BE2C (cell line): ENCODE measurements around the gene PAX5.

Experiments used
- DNase-seq: peaks from one replicate; pipeline ENCODE4 v3.0.0-alpha.2; 2020
- H3K27me3 ChIP-seq: fragments of 250-450 bp; sonication (Bioruptor Pico); 2 replicates; pipeline ENCODE4 v1.5.1; 2020; ENCODE audit warnings: mild to moderate bottlenecking
- H3K36me3 ChIP-seq: fragments of 250-450 bp; sonication (Bioruptor Pico); 2 replicates; pipeline ENCODE4 v1.5.1; 2020; ENCODE audit warnings: mild to moderate bottlenecking
- H3K4me1 ChIP-seq: fragments of 250-450 bp; sonication (Bioruptor Pico); 2 replicates; pipeline ENCODE4 v1.5.1; 2020
- H3K4me3 ChIP-seq: 2 replicates; pipeline ENCODE4 v1.5.1; 2011; ENCODE audit warnings: low read depth, low read length
- H3K9me3 ChIP-seq: fragments of 250-450 bp; sonication (Bioruptor Pico); 2 replicates; pipeline ENCODE4 v1.5.1; 2020
- TF ChIP-seq, protein P1 (sequence below): IDR thresholded peaks from 2 replicates; pipeline ENCODE4 v1.5.1; 2012; ENCODE audit warnings: mild to moderate bottlenecking, low read depth, low read length

PAX5 gene

DNA sequence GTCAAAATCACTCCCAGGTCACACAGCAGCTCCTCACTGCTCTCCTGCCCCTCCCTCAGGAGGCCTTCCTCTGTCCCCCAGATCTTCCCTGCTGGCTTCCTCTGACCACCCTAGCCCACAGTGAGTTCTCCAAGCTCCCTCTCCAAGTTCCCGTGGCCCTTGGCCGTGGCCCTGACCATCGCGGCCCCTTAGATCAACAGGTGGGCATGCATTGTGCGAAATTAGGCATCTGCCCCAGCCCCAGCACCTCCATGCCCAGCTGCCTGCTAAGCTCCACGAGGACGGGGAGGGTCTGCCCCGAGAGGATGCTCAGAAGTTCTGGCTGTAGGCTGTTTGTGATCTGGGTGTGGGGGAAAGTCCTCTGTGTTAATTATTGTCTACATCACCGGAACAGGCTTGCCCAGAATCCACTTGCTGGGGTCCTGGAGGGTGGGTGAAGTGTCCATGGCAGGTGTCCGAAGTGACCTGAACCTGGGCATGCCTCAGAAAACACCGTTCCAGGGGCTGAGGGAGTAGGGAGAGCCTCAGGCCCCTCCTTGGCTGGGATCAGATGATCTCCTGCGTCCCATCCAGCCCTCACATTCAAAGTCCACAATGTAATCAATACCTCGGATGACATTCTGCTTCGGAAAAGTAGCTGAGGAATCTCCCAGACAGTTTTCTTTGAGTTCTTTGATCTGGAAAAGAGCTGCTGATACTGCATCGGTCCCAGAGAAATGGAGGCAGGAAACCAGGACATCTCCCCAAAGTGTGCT, 194.8 kb downstream of the PAX5 start:
- Histone ChIP-seq H3K27me3 (no peaks in the 10 kb centered on the region), H3K4me1 (no peaks in the 10 kb centered on the region), H3K4me3 (no peak overlapping the region), H3K36me3 (peaks cover 26% of the 10 kb centered on the region), H3K9me3 (no peaks in the 10 kb centered on the region)
- no peak for DNase-seq
- TF ChIP-seq, protein P1, sequence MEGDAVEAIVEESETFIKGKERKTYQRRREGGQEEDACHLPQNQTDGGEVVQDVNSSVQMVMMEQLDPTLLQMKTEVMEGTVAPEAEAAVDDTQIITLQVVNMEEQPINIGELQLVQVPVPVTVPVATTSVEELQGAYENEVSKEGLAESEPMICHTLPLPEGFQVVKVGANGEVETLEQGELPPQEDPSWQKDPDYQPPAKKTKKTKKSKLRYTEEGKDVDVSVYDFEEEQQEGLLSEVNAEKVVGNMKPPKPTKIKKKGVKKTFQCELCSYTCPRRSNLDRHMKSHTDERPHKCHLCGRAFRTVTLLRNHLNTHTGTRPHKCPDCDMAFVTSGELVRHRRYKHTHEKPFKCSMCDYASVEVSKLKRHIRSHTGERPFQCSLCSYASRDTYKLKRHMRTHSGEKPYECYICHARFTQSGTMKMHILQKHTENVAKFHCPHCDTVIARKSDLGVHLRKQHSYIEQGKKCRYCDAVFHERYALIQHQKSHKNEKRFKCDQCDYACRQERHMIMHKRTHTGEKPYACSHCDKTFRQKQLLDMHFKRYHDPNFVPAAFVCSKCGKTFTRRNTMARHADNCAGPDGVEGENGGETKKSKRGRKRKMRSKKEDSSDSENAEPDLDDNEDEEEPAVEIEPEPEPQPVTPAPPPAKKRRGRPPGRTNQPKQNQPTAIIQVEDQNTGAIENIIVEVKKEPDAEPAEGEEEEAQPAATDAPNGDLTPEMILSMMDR = no peak

DNA sequence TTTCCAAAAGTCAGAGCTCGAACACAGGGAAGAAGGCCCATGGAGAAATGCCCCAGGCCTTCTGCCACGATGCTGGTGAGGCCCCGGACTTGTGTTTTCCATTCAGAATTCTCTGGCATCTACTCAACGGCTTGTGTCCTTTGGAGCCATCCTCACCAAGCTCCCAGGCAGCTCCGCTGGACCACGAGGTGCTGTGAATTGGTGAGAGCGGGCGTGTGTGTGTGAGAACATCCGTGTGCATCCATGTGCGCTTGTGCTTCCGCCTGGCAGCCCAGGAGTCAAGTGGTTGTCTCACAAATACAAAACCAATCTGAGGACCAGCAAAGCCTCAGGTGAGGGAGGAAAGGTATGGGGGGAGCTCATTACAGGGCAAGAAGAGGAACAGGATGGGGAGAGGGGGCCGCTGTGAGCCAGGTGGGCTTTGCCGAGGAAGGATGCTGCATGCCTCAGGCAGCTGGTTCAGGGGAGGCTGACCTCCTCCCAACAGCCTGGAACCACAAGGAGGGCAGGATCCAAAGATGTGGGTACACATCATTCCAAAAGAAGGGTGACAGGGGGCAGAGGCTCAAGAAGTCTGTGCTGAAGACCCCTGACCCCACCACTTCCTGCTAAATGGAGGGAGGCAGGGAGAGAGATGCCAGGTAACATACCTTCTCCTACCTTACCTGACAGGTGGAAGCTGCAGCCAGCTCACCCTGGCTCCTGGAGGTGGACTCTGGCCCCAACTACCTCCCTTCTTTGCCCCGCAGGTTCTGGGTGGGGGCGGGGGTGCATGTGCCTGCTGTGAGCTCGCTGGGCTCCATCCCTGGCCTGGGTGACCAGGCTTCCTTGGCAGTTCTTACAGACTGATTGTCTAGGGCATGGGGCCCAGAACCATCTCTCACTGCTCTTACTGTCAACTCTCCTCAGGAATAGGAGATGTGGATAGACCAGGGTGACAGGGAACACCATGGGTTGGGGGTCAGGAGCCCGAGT, 196.3 kb downstream of the PAX5 start:
- H3K9me3 ChIP-seq = no peaks in the 10 kb centered on the region
- no peaks in the 10 kb centered on the region for H3K27me3 ChIP-seq

DNA sequence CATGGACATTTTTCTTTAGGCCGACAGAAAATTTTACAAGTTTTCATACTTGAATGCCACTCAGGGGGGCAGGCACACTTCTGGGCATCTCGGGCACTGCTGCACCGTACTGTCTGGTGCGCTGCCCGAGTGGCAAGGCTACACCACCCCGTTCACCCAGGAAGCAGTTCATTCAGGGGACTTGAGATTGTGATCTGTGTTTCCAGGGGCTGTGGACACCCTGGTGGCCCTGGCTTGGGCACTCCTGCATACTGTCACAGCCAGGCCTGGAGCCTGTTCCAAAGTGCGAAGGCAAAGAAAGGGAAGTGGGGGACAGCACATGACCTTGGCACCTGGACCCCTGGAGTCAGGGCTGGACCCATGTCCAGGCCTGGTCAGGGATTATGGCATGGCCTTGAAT, 197.6 kb downstream of the PAX5 start:
- TF ChIP-seq, protein P1 = no peak
- Histone ChIP-seq H3K36me3 (peaks cover 26% of the 10 kb centered on the region), H3K9me3 (no peaks in the 10 kb centered on the region), H3K4me1 (no peaks in the 10 kb centered on the region), H3K27me3 (no peaks in the 10 kb centered on the region), H3K4me3 (no peak overlapping the region)
- DNase-seq = no peak

More for the DNA sequence above, 196.3 kb downstream of the PAX5 start:
- H3K4me3 ChIP-seq = no peak overlapping the region
- H3K36me3 ChIP-seq = peaks cover 26% of the 10 kb centered on the region
- H3K4me1 ChIP-seq = no peaks in the 10 kb centered on the region
- TF ChIP-seq, protein P1 = no peak
- no peak for DNase-seq

DNA sequence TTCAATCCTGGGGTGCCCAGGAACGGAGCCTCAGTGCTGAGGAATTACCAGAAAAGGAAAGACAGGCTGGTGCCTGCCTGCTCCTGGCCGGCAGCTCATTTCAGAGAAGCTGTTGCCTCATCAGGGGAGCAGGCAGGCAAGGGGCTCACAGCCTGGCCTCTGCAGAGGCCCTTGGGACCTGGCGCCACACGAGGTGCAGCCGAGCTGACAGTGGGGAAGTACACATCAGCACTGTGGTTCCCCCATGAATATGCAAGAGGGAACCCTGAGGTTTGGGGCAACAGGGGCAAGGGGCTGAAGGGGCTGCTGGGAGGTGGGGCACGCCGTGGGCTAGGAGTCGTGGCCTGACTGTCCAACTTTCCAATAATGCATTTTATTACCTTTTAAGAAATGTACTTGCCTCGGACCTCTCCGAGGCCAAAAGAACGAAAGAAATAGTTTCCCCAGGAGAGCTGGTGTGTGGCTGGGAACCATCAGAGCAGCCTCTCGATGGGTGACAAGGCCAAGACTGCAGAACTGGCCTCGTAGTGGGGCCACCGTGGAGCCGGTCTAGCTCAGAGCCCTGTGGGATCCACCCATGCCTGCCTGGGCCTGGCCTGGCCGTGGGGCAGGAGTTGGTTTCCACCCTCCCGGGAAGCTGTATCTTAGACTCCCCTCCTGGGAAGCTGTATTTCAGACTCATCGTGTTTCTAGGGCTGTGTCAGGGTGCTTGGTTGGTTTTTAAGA, 198.6 kb downstream of the PAX5 start:
- DNase-seq = no peak

DNA sequence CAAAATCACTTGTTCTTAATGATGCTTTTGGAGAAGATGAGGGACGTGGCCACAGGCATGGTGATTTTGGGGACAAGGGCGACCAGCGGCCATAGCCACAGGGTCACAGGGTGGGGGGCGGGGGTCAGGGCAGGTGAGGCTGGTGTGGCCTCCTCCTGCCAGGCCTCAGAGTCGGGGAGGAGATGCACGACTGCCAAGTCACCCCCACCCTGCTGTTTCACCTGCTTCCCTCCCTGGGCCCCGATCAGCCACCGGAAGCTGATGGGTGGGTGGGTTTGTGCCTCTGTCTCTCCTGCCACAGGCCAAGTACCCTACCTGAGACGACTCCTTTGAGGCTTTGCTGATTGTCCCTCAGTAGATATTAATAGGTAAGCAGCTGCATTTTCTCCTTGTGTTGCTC, 199.3 kb downstream of the PAX5 start:
- Histone ChIP-seq H3K36me3 (peaks cover 23% of the 10 kb centered on the region), H3K27me3 (no peaks in the 10 kb centered on the region), H3K4me3 (no peak overlapping the region), H3K4me1 (no peaks in the 10 kb centered on the region), H3K9me3 (no peaks in the 10 kb centered on the region)
- no peak for DNase-seq
- TF ChIP-seq, protein P1 = no peak

More for the DNA sequence above, 198.6 kb downstream of the PAX5 start:
- no peak overlapping the region for H3K4me3 ChIP-seq
- no peaks in the 10 kb centered on the region for H3K4me1 ChIP-seq
- H3K9me3 ChIP-seq = no peaks in the 10 kb centered on the region
- TF ChIP-seq, protein P1 = no peak
- no peaks in the 10 kb centered on the region for H3K27me3 ChIP-seq
- peaks cover 26% of the 10 kb centered on the region for H3K36me3 ChIP-seq
